ENCODE data around the gene DPH1.

DNA sequence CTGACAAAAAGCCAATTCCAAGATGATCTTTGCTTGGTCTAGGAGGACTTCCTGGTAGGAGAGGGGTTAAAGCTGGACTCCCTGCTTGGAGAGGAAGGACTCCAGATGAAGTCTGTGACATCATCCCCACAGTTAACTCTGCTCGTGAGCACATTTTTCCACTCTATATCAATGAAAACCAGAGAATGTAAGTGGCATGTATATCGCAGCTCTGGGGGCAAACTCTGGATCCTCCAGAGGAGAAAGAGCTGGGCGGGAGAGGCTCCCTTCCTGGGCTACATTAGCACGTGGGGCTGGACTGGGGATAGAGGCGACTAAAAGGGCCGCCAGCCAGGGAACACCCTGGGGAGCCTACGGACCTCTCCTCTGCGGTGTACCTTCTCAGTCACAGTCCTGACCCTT lies 59.1 kb downstream of the DPH1 start:
- TF ChIP-seq, protein P1, sequence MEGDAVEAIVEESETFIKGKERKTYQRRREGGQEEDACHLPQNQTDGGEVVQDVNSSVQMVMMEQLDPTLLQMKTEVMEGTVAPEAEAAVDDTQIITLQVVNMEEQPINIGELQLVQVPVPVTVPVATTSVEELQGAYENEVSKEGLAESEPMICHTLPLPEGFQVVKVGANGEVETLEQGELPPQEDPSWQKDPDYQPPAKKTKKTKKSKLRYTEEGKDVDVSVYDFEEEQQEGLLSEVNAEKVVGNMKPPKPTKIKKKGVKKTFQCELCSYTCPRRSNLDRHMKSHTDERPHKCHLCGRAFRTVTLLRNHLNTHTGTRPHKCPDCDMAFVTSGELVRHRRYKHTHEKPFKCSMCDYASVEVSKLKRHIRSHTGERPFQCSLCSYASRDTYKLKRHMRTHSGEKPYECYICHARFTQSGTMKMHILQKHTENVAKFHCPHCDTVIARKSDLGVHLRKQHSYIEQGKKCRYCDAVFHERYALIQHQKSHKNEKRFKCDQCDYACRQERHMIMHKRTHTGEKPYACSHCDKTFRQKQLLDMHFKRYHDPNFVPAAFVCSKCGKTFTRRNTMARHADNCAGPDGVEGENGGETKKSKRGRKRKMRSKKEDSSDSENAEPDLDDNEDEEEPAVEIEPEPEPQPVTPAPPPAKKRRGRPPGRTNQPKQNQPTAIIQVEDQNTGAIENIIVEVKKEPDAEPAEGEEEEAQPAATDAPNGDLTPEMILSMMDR (IDR thresholded peaks at IDR 0.05 in 4 of 5, conservative IDR thresholded peaks at IDR 0.05 in 1 of 5) = no peak
- no peak for TF ChIP-seq POLR2A (IDR thresholded peaks at IDR 0.05)
